B cell (primary cell): ENCODE measurements around the gene FAM72D.
"Not testable (repeated sequence)": the region's sequence is repeated elsewhere in the genome, so short reads cannot be mapped to it uniquely, and the experiment has no call there.

ENCODE experiments used
- CTCF ChIP-seq: fragments of 200-600 bp; IDR thresholded peaks from one replicate; pipeline ENCODE4 v1.8.0; 2022; ENCODE audit warnings: antibody characterized with exemption, mild to moderate bottlenecking
- EZH2 ChIP-seq: IDR thresholded peaks from 2 replicates; pipeline ENCODE4 v1.6.1; 2012; ENCODE audit warnings: borderline replicate concordance, low read depth, mild to moderate bottlenecking, moderate library complexity, low read length; ENCODE audit not compliant: insufficient read depth, poor library complexity, severe bottlenecking

DNA sequence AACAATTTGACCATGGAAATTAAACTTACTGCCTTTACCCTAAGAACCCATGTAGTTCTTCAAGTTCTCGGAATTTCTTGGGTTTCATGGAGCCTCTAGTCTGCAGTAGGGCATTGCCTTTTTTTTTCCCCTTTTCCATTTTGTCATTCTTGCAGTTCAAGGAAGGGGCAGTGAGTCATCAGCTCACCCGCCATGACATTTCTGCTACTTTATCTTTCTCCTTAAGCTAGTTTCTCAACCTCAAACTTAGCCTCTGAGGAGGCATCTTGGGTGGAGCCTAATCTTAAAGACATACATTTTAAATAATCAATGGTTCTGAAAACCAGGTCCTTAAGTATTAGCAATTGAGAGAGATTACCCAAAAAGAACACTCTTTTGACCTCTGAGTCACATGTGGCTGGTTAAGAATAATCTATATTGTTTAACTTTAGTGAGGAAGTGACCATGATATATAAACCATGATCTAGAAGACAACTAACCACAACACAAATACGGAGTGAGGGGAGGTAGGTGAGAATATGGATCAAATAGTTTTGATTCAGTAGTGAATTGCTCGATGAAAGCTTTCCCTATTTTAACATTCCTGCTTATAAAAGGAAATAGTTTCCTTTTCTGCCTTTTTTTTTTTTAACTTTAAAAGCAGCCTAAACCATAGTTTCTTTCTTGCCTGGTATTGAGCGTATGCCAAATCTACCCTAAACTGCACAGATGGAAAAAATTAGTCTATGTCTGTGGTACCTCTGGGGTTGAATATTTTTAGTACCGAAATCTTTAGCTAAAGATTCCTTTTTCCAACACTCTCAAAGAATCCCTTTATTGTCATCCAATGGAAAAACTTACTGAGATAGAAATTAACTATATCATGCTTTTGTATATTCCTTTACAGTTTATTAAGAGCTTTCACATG is 20.1 kb downstream of the FAM72D start:
- TF ChIP-seq CTCF, EZH2: not testable (repeated sequence)
